Fibroblast of pulmonary artery (primary cell): ENCODE data around the gene LIN52.

Source experiments
- DNase-seq: peaks from one replicate; pipeline ENCODE4 v3.0.0-alpha.2; 2010; ENCODE audit warnings: low read depth
- H3K4me3 ChIP-seq: replicated peaks from 2 replicates; pipeline ENCODE4 v1.5.1; 2011; ENCODE audit warnings: low read depth, mild to moderate bottlenecking, control low read depth, low read length, moderate library complexity
- CTCF ChIP-seq: IDR thresholded peaks from 2 replicates; pipeline ENCODE4 v1.5.1; 2011; ENCODE audit warnings: mild to moderate bottlenecking, control low read depth, low read length, inconsistent platforms; ENCODE audit errors: missing control alignments

The LIN52 gene

GRCh38 chr14:74213907-74214803 is 129.4 kb downstream of the LIN52 start:
- TF ChIP-seq CTCF: no peak
- no peak overlapping the region for H3K4me3 ChIP-seq
- DNase-seq: no peak

- no peak overlapping the region for H3K4me3 ChIP-seq
- TF ChIP-seq CTCF: no peak
- DNase-seq: no peak
These were observed 131.9 kb downstream of the LIN52 start for GRCh38 chr14:74216671-74217070.

- peak; percentile 66 for DNase-seq
- peak; percentile 91 for TF ChIP-seq CTCF
- H3K4me3 ChIP-seq: no peak overlapping the region
These were observed 133.1 kb downstream of the LIN52 start for GRCh38 chr14:74217672-74218448.

- no peak for DNase-seq
- TF ChIP-seq CTCF: no peak
- H3K4me3 ChIP-seq: no peak overlapping the region
These were observed 133.7 kb downstream of the LIN52 start for GRCh38 chr14:74218462-74218861.

- TF ChIP-seq CTCF: no peak
- no peak for DNase-seq
- H3K4me3 ChIP-seq: no peak overlapping the region
These were observed 134.8 kb downstream of the LIN52 start for GRCh38 chr14:74219277-74220205.

GRCh38 chr14:74220991-74221390 is 136.2 kb downstream of the LIN52 start:
- H3K4me3 ChIP-seq: no peak overlapping the region
- no peak for DNase-seq
- no peak for TF ChIP-seq CTCF
